DND-41 (cell line): ENCODE data around the gene RGS3.

Experiments used
- CTCF ChIP-seq: IDR thresholded peaks from 2 replicates; pipeline ENCODE4 v1.5.1; 2012; ENCODE audit warnings: borderline replicate concordance, low read length, moderate library complexity, mild to moderate bottlenecking; ENCODE audit not compliant: poor library complexity, severe bottlenecking; ENCODE audit errors: extremely low read depth
- EZH2 ChIP-seq: IDR thresholded peaks from 3 replicates; pipeline ENCODE4 v1.6.1; 2012; ENCODE audit warnings: borderline replicate concordance, low read depth, mild to moderate bottlenecking, moderate library complexity, low read length, inconsistent platforms; ENCODE audit not compliant: severe bottlenecking

GRCh38 chr9:113467183-113467582, 3.7 kb downstream of the RGS3 start:
- no peak for TF ChIP-seq CTCF
- no peak for TF ChIP-seq EZH2
